SH-SY5Y (cell line): ENCODE results near the gene AFF4.

Experiments
- GATA2 ChIP-seq: IDR thresholded peaks from 2 replicates; pipeline ENCODE4 v1.6.1; 2011; ENCODE audit warnings: mild to moderate bottlenecking, low read depth, low read length
- GATA3 ChIP-seq: IDR thresholded peaks from 2 replicates; pipeline ENCODE4 v1.6.1; 2011; ENCODE audit warnings: low read depth, mild to moderate bottlenecking, low read length, moderate library complexity

- TF ChIP-seq GATA2 (no peak), GATA3 (no peak)
Measured at GRCh38 chr5:132953710-132954109, 9.7 kb downstream of the AFF4 start.
